Gastroesophageal sphincter (tissue), 4 donors: ENCODE results near the gene MAPKBP1. TPM values are rescaled to one million over a fixed set of nuclear protein-coding genes. Genes with fewer than 3 reads are reported as not detected.

Experiments used
- ATAC-seq: fragments of 150-250 bp; one replicate; pipeline ENCODE4 v1.9.1; 2016; ENCODE audit warnings: mild to moderate bottlenecking, moderate library complexity
- H3K27ac ChIP-seq, 4 donors: fragments of 200-600 bp; sonication (generic) in 3 of 4; 1 replicate in 3 of 4; 2 replicates in 1 of 4; pipeline ENCODE4 v1.5.1; 2016 to 2019
- H3K27me3 ChIP-seq: fragments of 200-600 bp; sonication (generic); one replicate; pipeline ENCODE4 v1.5.1; 2019
- H3K36me3 ChIP-seq, 2 donors: fragments of 200-600 bp; sonication (generic); one replicate each; pipeline ENCODE4 v1.5.1; 2019; ENCODE audit warnings: control low read depth in 1 of 2
- H3K4me1 ChIP-seq, 3 donors: fragments of 200-600 bp; sonication (generic); 1 replicate in 2 of 3; 2 replicates in 1 of 3; pipeline ENCODE4 v1.5.1; 2016 to 2019; ENCODE audit warnings: control low read depth in 2 of 3
- H3K4me3 ChIP-seq, 2 donors: fragments of 200-600 bp; sonication (generic); one replicate each; pipeline ENCODE4 v1.5.1; 2019; ENCODE audit warnings: mild to moderate bottlenecking in 1 of 2, moderate library complexity in 1 of 2
- H3K9me3 ChIP-seq, 3 donors: fragments of 200-600 bp; sonication (generic); one replicate each; pipeline ENCODE4 v1.5.1; 2017 to 2019; ENCODE audit warnings: control low read depth in 2 of 3
- CTCF ChIP-seq, 4 experiments: fragments of 200-600 bp in 2 of 4; fragments of 450-650 bp in 2 of 4; sonication (generic) in 1 of 4; IDR thresholded peaks; one replicate each; pipeline ENCODE4 v1.5.1; 2017 to 2019; ENCODE audit warnings: antibody characterized with exemption in 4 of 4, mild to moderate bottlenecking in 2 of 4, moderate library complexity in 2 of 4
- EP300 ChIP-seq: sonication (generic); formaldehyde crosslinking; IDR thresholded peaks from one replicate; pipeline ENCODE4 v1.6.1; 2017; ENCODE audit warnings: antibody characterized with exemption, mild to moderate bottlenecking
- POLR2A ChIP-seq, 2 donors: fragments of 450-650 bp; IDR thresholded peaks; one replicate each; pipeline ENCODE4 v1.6.1; 2017; ENCODE audit warnings: antibody characterized with exemption in 2 of 2, mild to moderate bottlenecking in 2 of 2, moderate library complexity in 1 of 2
- POLR2AphosphoS5 ChIP-seq: sonication (generic); formaldehyde crosslinking; IDR thresholded peaks from one replicate; pipeline ENCODE4 v1.6.1; 2017; ENCODE audit warnings: antibody characterized with exemption
- WGBS, 2 donors: methylation state at CpG; one replicate each; pipeline ENCODE4 v1.1.5; 2018; ENCODE audit warnings: low coverage in 1 of 2; 5-methylcytosine and 5-hydroxymethylcytosine counted together
- total RNA-seq, 4 donors: library from RNA; depleted of rRNA; stranded (reverse); fragments of >200 nt; gene quantifications; one replicate each; pipeline ENCODE4 v1.1.0, GENCODE V29; 2016

MAPKBP1 gene
- total RNA-seq, 4 donors from 2014 or later, result 25.1 to 48.9 (median 30.6) TPM

- no peaks in the 10 kb centered on the region for H3K27me3 ChIP-seq
- H3K4me1 ChIP-seq, result peaks cover 29 to 75% (median 39%) of the 10 kb centered on the region in 3 donors
- TF ChIP-seq POLR2AphosphoS5 (no peak), POLR2A (IDR thresholded peaks at IDR 0.05) (no peak), CTCF (IDR thresholded peaks at IDR 0.05) (no peak), EP300 (no peak)
- 31% methylated on average over 3 of the region's 5 CpGs; no CpG with 5 or more reads in 1 of the 2 donors for WGBS, 2 donors
- H3K27ac ChIP-seq, result peak overlapping the region; percentile 31 to 82 (median 65)
- peak; percentile 37 for ATAC-seq
- no peak overlapping the region for H3K4me3 ChIP-seq
- H3K36me3 ChIP-seq, result no peaks in the 10 kb centered on the region
- H3K9me3 ChIP-seq, result no peaks in the 10 kb centered on the region
Observed at GRCh38 chr15:41790756-41791546, 16.7 kb downstream of the MAPKBP1 start.

GRCh38 chr15:41791547-41791937 lies 17.3 kb downstream of the MAPKBP1 start:
- no peak for ATAC-seq
- Histone ChIP-seq H3K4me3 (no peak overlapping the region), H3K36me3 (no peaks in the 10 kb centered on the region), H3K4me1 (peaks cover 29 to 81% (median 43%) of the 10 kb centered on the region in 3 donors), H3K27ac (peak overlapping the region in 3 of 4 donors; percentile 62 to 82 (median 68)), H3K27me3 (no peaks in the 10 kb centered on the region), H3K9me3 (no peaks in the 10 kb centered on the region)
- no peak for TF ChIP-seq POLR2A (IDR thresholded peaks at IDR 0.05)
- TF ChIP-seq POLR2AphosphoS5, result no peak
- no peak for TF ChIP-seq CTCF (IDR thresholded peaks at IDR 0.05)
- TF ChIP-seq EP300, result no peak
- WGBS, 2 donors, result 87 to 100% methylated on average over 1 to 3 of the region's 4 CpGs

- Histone ChIP-seq H3K27me3 (no peaks in the 10 kb centered on the region), H3K9me3 (no peaks in the 10 kb centered on the region), H3K27ac (peak overlapping the region in 3 of 4 donors; percentile 62 to 82 (median 68)), H3K4me1 (peaks cover 29 to 87% (median 49%) of the 10 kb centered on the region in 3 donors), H3K36me3 (no peaks in the 10 kb centered on the region), H3K4me3 (no peak overlapping the region)
- TF ChIP-seq EP300, result no peak
- no peak for TF ChIP-seq CTCF (IDR thresholded peaks at IDR 0.05)
- no peak for TF ChIP-seq POLR2A (IDR thresholded peaks at IDR 0.05)
- no peak for TF ChIP-seq POLR2AphosphoS5
- ATAC-seq, result no peak
- 51 to 67% methylated on average over 4 to 5 of the region's 5 CpGs for WGBS, 2 donors
Observed at GRCh38 chr15:41792000-41792637, 17.8 kb downstream of the MAPKBP1 start.

- no peak overlapping the region for H3K4me3 ChIP-seq
- no peak for ATAC-seq
- no peaks in the 10 kb centered on the region for H3K9me3 ChIP-seq
- TF ChIP-seq EP300 (no peak), POLR2A (IDR thresholded peaks at IDR 0.05) (no peak), POLR2AphosphoS5 (no peak), CTCF (IDR thresholded peaks at IDR 0.05) (no peak)
- peaks cover 23 to 85% (median 44%) of the 10 kb centered on the region in 3 donors for H3K4me1 ChIP-seq
- H3K27ac ChIP-seq, result peak overlapping the region in 2 of 4 donors; percentile 20 to 32
- H3K27me3 ChIP-seq, result no peaks in the 10 kb centered on the region
- no peaks in the 10 kb centered on the region for H3K36me3 ChIP-seq
- WGBS, 2 donors, result 63 to 100% methylated on average over 1 of the region's 4 CpGs
Observed at GRCh38 chr15:41794081-41794480, 19.8 kb downstream of the MAPKBP1 start.
